22Rv1 (cell line): ENCODE data around the gene EDN2.

Source experiments
- H3K27ac ChIP-seq: fragments of 450-650 bp; 2 replicates; pipeline ENCODE4 v1.5.1; 2017
- CTCF ChIP-seq: fragments of 450-650 bp; IDR thresholded peaks from 2 replicates; pipeline ENCODE4 v1.5.1; 2017; ENCODE audit warnings: mild to moderate bottlenecking
- ZFX ChIP-seq: fragments of 450-650 bp; IDR thresholded peaks from 2 replicates; pipeline ENCODE4 v1.6.1; 2017; ENCODE audit warnings: antibody characterized with exemption, borderline replicate concordance

Gene EDN2

GRCh38 chr1:41528726-41529605 is 44.5 kb upstream of the EDN2 start:
- TF ChIP-seq CTCF (no peak), ZFX (no peak)
- no peak overlapping the region for H3K27ac ChIP-seq

DNA sequence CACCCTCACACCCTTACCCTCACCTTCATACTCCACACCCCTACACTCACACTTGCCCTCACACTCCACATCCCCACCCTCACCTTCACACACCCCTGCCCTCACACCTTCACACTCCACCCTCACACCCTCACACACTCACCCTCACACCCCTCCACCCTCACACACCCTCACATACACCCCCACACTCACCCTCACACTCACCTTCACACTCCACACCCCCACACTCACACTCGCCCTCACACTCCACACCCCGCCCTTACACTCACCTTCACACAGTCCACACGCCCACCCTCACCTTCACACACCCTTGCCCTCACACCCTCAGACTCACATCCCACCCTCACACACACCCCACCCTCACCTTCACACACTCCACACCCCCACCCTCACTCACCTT is 43.6 kb upstream of the EDN2 start:
- no peak for TF ChIP-seq CTCF
- no peak for TF ChIP-seq ZFX
- H3K27ac ChIP-seq: no peak overlapping the region

DNA sequence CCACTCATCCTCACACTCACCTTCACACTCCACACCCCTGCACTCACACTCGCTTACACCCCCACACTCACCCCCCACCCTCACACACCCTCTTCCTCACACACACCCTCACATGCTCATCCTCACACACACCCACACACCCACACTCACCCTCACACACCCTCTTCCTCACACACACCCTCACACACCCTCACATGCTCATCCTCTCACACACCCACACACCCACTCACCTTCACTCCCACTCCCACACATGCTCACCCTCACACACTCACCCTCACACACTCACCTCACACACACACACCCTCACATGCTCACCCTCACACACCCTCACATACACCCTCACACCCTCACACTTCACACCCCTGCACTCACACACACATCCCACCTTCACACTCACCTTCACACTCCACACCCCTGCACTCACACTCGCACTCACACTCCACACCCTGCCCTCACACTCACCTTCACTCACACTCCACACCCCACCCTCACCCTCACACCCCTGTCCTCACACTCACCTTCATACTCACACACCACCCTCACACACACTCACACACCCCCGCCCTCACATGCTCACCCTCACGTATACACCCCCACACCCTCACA is 42.6 kb upstream of the EDN2 start:
- no peak overlapping the region for H3K27ac ChIP-seq
- TF ChIP-seq ZFX: no peak
- no peak for TF ChIP-seq CTCF

DNA sequence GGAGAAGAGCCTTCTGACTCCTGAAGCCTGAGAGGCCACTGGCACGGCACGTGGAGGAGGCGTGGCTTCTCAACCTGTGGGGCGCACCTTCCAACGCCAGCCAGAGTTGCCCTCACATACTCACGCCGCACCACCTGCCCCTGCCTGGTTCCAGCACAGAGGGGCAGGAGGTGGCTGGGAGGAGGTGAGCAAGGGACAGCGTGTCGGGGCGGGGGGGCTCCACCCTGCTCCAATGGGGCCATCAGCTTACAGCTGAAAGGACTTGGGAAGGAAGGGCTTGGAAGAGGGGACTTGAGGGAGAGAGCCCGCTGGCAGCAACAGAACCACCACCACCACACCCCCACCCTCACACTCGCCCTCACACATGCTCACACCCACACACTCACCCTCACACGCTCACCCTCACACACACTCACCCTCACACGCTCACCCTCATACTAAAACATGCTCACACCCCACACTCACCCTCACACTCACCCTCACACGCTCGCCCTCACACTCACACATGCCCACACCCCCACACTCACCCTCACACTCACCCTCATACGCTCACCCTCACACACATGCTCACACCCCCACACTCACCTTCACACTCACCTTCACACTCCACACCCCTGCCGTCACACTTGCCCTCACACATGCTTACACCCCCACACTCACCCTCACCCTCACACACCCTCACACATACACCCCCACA is 41.6 kb upstream of the EDN2 start:
- no peak overlapping the region for H3K27ac ChIP-seq
- TF ChIP-seq ZFX (no peak), CTCF (no peak)

DNA sequence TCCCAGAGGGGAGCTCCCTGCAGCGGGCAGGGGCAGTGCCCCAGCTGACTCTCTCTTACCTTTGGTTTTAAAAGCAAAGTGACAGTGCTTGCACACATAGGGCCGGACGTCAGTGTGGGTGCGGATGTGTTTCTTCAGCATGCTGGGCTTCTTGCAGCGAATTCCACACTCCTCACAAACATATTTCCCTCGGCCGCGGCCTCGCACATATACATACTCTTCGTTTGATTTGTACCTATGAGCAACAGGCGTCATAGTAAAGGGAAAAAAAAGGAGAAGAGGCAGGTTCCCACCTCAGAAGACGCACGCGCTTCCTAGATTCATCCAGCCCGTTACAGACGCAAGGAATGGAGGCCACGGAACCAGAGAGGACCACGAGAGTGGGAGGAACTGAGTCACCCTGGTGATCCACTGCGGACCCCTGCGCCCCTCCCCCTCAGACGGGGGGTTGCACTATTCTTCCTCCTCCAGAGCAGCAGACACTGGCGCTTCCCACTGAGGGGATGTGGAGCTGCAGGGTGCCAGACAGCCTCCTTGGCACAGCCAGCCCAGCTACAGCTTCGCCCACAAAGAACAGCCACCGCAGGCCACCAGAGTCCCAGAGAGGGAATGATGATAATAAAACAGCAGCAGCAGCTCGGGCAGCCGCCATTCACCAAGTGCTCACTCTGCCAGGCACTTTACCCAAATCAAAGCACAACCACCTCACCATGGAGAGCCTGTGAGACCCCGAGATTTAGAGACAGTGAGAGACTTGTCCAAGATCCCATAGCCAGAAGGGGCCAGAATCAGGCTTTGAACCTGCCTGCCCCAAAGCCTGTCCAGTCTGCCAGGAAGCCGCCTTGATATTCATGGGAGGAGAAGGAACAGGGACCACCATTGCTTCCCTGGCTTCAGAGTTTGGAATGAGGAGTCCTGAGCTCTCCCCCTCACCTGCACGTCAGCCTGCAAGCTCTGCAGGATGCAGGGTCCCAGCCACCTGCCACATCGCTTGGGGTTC is 40.5 kb upstream of the EDN2 start:
- TF ChIP-seq CTCF: no peak
- no peak for TF ChIP-seq ZFX
- H3K27ac ChIP-seq: no peak overlapping the region

DNA sequence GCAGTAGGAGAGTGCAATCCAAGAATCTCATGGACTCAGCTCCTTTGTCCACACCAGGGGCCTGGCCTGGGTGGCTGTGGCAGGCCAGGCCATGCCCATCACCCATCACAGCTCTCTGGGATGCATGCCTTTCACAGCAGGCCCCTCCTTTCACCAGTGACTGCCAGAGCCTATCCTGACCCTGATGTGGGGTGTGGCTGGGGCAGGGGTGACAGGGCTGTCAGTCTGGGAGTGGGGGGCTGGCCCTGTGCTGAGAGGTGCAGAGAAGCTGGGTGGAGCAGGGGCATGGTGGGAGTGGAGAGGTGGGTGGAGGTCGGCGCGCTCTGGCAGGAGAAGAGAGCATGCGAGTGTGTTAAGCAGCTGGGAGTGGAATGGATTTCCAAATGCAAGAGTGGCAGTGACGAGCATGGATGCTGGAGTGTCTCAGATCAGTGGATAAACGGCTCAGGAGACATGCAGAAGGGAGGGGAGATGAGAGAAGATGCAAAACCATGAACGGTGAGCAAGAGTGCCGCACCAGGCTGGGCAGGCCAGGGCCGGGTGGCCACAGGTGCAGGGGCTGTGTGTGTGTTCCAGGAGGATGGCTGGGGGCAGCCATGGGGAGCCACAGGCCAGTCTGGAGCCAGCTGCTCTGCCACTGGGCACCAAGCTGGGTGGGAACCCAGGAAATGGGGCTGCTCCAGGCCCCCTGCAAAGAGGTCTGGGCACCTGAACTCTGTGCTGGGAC is 39.6 kb upstream of the EDN2 start:
- no peak overlapping the region for H3K27ac ChIP-seq
- no peak for TF ChIP-seq ZFX
- no peak for TF ChIP-seq CTCF
